Body of pancreas (tissue), 4 donors: ENCODE data around the gene LRRC4. TPM values are rescaled to one million over a fixed set of nuclear protein-coding genes. Genes with fewer than 3 reads are reported as not detected.
A peak's percentile ranks its signal among the peaks of the same experiment; 100 is the strongest.

Source experiments
- ATAC-seq: fragments of 150-250 bp; one replicate; pipeline ENCODE4 v1.9.1; 2016
- DNase-seq, 4 donors: peaks; one replicate each; pipeline ENCODE4 v3.0.0-alpha.2; 2019
- H3K27ac ChIP-seq, 4 donors: fragments of 200-600 bp; sonication (generic); 1 replicate in 3 of 4; 2 replicates in 1 of 4; pipeline versions ENCODE4 v1.5.1 to v1.6.1; 2016 to 2019; ENCODE audit warnings: mild to moderate bottlenecking in 1 of 4, mixed read lengths in 1 of 4, moderate library complexity in 1 of 4
- H3K27me3 ChIP-seq, 2 donors: fragments of 200-600 bp; sonication (generic); one replicate each; pipeline ENCODE4 v1.6.0; 2016; ENCODE audit warnings: mild to moderate bottlenecking in 1 of 2
- H3K36me3 ChIP-seq, 2 donors: fragments of 200-600 bp; sonication (generic); replicated peaks in 1 of 2; 2 replicates each; pipeline ENCODE4 v1.5.1; 2016; ENCODE audit warnings: low read depth in 2 of 2; ENCODE audit not compliant: insufficient read depth in 1 of 2
- H3K4me1 ChIP-seq: fragments of 200-600 bp; sonication (generic); one replicate; pipeline ENCODE4 v1.6.0; 2016
- H3K4me3 ChIP-seq, 2 donors: fragments of 200-600 bp; sonication (generic); 1 replicate in 1 of 2; 2 replicates in 1 of 2; pipeline ENCODE4 v1.5.1; 2016 to 2019
- H3K9me3 ChIP-seq, 3 donors: fragments of 200-600 bp; sonication (generic); 1 replicate in 2 of 3; 2 replicates in 1 of 3; pipeline ENCODE4 v1.5.1; 2016
- POLR2A ChIP-seq, 3 donors: fragments of 450-650 bp; IDR thresholded peaks; one replicate each; pipeline ENCODE4 v1.6.1; 2016; ENCODE audit warnings: antibody characterized with exemption in 3 of 3, mild to moderate bottlenecking in 2 of 3
- WGBS, 2 donors: methylation state at CpG; one replicate each; pipeline ENCODE4 v1.1.5; 2017; 5-methylcytosine and 5-hydroxymethylcytosine counted together
- intact Hi-C: fragments of 100-400 bp; cut with DNase I; formaldehyde crosslinking; loops from one replicate; pipeline ENCODE4 v1.15.1; 2023
- total RNA-seq, 2 donors: library from RNA; depleted of rRNA; stranded (reverse); fragments of >200 nt; gene quantifications; one replicate each; pipeline ENCODE4 v1.1.0, GENCODE V29; 2016
- TF ChIP-seq, protein P1 (sequence below), 7 experiments: fragments of 450-650 bp in 4 of 7; fragments of 200-600 bp in 3 of 7; sonication (generic) in 3 of 7; IDR thresholded peaks; one replicate each; pipeline ENCODE4 v1.5.1; 2016 to 2019; ENCODE audit warnings: antibody characterized with exemption in 7 of 7

Gene LRRC4
- total RNA-seq, 2 donors from 2014 or later = under 0.01 to 0.33 TPM

DNA sequence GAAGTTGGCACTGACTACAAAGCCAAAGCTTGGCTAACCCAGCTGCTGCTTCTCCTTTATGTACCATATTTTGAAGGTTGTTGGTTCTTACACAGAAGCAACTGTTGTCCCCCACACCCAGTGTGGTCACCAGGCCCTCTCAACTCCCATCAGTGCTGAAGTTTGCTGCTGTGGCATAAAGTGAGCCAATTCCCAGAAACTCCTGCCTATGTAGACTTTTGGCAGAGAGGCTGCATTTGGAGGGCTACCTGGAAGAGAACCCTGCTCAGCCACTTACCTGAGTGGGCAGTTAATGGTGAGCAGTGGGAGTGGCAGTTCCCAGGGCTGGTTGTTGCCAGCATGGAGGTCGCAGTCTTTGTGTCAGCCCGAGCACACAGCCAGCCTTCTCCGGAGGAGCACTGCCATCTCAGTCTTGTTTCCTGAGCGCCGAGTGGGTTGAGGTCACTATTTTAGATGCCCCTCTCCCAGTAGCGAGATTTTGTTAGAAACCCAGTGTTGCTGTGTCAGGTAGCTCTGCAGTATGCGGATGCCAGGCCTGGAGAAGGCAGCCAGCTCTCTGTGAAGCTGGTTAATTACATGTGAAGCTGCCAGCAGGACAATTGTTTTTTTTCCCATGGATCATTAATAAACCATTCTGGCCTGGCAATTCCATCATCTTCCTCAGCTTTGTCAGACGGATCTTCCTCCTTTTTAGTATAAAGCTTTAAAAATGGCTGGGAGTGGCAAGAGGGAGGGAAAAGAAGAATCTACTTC lies 24.5 kb downstream of the LRRC4 start:
- Histone ChIP-seq H3K4me1 (peaks cover 81% of the 10 kb centered on the region), H3K27ac (no peak overlapping the region), H3K27me3 (no peaks in the 10 kb centered on the region), H3K36me3 (no peaks in the 10 kb centered on the region), H3K4me3 (no peak overlapping the region), H3K9me3 (no peaks in the 10 kb centered on the region)
- ATAC-seq (no peak), DNase-seq (peak in 2 of 4 donors; percentile 29 to 34)
- 67 to 72% methylated on average over 6 to 8 of the region's 8 CpGs for WGBS, 2 donors
- intact Hi-C loops = no loop called here
- TF ChIP-seq POLR2A (IDR thresholded peaks at IDR 0.05) = no peak
- TF ChIP-seq, protein P1, sequence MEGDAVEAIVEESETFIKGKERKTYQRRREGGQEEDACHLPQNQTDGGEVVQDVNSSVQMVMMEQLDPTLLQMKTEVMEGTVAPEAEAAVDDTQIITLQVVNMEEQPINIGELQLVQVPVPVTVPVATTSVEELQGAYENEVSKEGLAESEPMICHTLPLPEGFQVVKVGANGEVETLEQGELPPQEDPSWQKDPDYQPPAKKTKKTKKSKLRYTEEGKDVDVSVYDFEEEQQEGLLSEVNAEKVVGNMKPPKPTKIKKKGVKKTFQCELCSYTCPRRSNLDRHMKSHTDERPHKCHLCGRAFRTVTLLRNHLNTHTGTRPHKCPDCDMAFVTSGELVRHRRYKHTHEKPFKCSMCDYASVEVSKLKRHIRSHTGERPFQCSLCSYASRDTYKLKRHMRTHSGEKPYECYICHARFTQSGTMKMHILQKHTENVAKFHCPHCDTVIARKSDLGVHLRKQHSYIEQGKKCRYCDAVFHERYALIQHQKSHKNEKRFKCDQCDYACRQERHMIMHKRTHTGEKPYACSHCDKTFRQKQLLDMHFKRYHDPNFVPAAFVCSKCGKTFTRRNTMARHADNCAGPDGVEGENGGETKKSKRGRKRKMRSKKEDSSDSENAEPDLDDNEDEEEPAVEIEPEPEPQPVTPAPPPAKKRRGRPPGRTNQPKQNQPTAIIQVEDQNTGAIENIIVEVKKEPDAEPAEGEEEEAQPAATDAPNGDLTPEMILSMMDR (IDR thresholded peaks at IDR 0.05) = no peak

DNA sequence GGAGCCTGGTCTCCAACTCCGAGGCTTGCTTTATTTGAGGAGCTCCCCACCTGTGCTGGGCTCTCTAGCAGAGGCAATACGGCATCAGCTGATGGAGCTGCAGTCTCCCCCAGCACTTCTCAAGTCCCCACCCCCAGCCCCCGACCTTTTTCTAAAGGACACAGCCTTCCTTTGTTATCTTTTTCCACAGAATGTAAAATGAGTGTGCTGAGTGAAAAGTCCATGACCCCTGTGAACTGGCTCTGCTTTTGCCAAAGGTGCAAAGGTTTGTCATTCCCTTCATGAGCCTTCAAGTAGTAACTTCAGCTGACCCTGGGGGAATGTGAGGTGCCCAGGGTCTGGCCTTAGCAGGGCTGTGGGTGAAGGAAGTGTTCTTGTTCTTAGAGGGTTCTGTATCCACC lies 25.5 kb downstream of the LRRC4 start:
- H3K27ac ChIP-seq = no peak overlapping the region
- DNase-seq (no peak), ATAC-seq (no peak)
- H3K36me3 ChIP-seq = no peaks in the 10 kb centered on the region
- peaks cover 74% of the 10 kb centered on the region for H3K4me1 ChIP-seq
- H3K27me3 ChIP-seq = no peaks in the 10 kb centered on the region
- no peak overlapping the region for H3K4me3 ChIP-seq
- no peaks in the 10 kb centered on the region for H3K9me3 ChIP-seq
- intact Hi-C loops = no loop called here
- WGBS, 2 donors = 40 to 47% methylated on average over 3 of the region's 3 CpGs
- TF ChIP-seq, protein P1 (IDR thresholded peaks at IDR 0.05) = no peak
- TF ChIP-seq POLR2A (IDR thresholded peaks at IDR 0.05) = no peak

DNA sequence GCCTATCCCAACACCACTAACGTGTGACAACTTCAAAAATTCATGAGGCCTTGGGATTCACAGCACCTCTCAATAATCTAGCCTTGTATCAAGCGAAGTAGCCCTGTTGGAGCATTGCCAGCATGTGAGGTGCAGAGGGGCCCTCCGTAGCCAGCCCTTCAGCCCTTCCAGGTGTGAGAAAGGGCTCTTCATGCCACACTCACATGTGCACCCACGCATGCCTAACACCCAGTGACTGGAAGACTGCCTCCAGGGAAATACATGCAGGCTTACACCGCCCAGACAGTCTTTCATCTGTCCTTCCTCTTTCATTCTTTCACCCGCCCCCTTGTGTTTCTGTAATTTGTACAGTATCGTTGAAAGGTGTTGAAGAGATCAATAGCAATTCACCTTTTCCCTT lies 26.1 kb downstream of the LRRC4 start:
- intact Hi-C loops = no loop called here
- Histone ChIP-seq H3K27ac (no peak overlapping the region), H3K9me3 (no peaks in the 10 kb centered on the region), H3K36me3 (no peaks in the 10 kb centered on the region), H3K4me1 (peaks cover 74% of the 10 kb centered on the region), H3K27me3 (no peaks in the 10 kb centered on the region), H3K4me3 (no peak overlapping the region)
- TF ChIP-seq, protein P1 (IDR thresholded peaks at IDR 0.05) = no peak
- TF ChIP-seq POLR2A (IDR thresholded peaks at IDR 0.05) = no peak
- WGBS, 2 donors = 66 to 71% methylated on average over 7 of the region's 7 CpGs
- no peak for ATAC-seq
- no peak for DNase-seq

DNA sequence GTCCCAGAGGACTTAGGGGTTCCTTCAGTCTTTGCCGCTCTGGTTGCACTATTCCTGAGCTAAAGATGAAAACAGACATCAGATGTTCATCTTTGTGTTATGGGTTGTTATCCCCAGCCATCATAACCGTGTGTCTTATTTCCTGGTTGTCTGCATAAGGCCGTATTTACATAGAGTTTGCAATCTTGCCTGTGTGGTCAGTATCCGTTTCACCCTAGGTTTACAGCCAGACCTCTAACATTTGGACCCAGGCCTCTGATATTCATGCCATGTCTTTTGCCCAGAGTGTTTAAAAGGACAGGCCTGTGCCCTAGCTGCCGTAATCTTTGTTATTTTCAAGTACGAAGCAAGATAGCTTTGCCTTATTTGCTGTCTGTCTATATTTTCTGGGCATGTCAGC lies 26.6 kb downstream of the LRRC4 start:
- Histone ChIP-seq H3K27ac (peak overlapping the region in 1 of 4 donors; percentile 4), H3K4me3 (no peak overlapping the region), H3K9me3 (no peaks in the 10 kb centered on the region), H3K27me3 (no peaks in the 10 kb centered on the region), H3K4me1 (peaks cover 69% of the 10 kb centered on the region), H3K36me3 (no peaks in the 10 kb centered on the region)
- TF ChIP-seq POLR2A (IDR thresholded peaks at IDR 0.05) = no peak
- TF ChIP-seq, protein P1 (IDR thresholded peaks at IDR 0.05) = no peak
- intact Hi-C loops = no loop called here
- DNase-seq (no peak), ATAC-seq (no peak)
- 50 to 52% methylated on average over 6 of the region's 6 CpGs for WGBS, 2 donors

DNA sequence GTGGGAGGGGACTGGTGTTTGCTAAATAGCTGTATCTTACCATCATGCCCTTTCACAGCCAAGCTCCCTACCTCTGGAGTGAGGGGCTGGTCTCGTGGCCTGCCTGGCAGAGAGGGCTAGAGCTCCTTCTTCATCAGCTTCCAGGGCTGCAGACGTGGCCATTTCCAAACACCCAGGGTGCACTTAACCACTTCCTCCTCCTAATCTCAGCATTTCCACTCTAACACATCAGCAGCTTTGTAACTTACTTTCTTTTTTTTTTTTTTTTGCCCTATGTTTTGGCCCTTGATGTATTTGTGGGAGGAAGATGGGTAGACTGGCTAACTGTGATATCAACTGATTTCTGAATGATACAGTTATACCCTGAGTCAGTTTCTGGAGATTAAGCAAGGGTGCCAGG lies 27.4 kb downstream of the LRRC4 start:
- ATAC-seq = no peak
- intact Hi-C loops = no loop called here
- peaks cover 62% of the 10 kb centered on the region for H3K4me1 ChIP-seq
- TF ChIP-seq, protein P1 (IDR thresholded peaks at IDR 0.05) = no peak
- no peak for TF ChIP-seq POLR2A (IDR thresholded peaks at IDR 0.05)
- no peaks in the 10 kb centered on the region for H3K27me3 ChIP-seq
- WGBS, 2 donors = 68 to 88% methylated on average over 2 of the region's 2 CpGs
- H3K4me3 ChIP-seq = no peak overlapping the region
- no peak overlapping the region for H3K27ac ChIP-seq
- no peaks in the 10 kb centered on the region for H3K36me3 ChIP-seq
- no peaks in the 10 kb centered on the region for H3K9me3 ChIP-seq
- no peak for DNase-seq
